Vagina (tissue), 2 donors: ENCODE results near the gene LTK.

Source experiments
- CTCF ChIP-seq, 3 experiments: fragments of 450-650 bp in 2 of 3; fragments of 200-600 bp in 1 of 3; sonication (generic) in 1 of 3; IDR thresholded peaks; one replicate each; pipeline ENCODE4 v1.5.1; 2017 to 2019; ENCODE audit warnings: antibody characterized with exemption in 3 of 3, mild to moderate bottlenecking in 2 of 3, moderate library complexity in 2 of 3
- POLR2A ChIP-seq, 2 donors: fragments of 450-650 bp; IDR thresholded peaks; one replicate each; pipeline ENCODE4 v1.6.1; 2017; ENCODE audit warnings: antibody characterized with exemption in 2 of 2, mild to moderate bottlenecking in 2 of 2, moderate library complexity in 2 of 2
- POLR2AphosphoS5 ChIP-seq, 2 donors: sonication (generic); formaldehyde crosslinking; IDR thresholded peaks; one replicate each; pipeline ENCODE4 v1.9.0; 2017; ENCODE audit warnings: antibody characterized with exemption in 2 of 2, mild to moderate bottlenecking in 2 of 2, low read depth in 1 of 2; ENCODE audit not compliant: insufficient read depth in 1 of 2

- TF ChIP-seq POLR2AphosphoS5 (IDR thresholded peaks at IDR 0.05; ENCODE audit: insufficient read depth in 1 of 2, low read depth in 1 of 2) (no peak), CTCF (IDR thresholded peaks at IDR 0.05) (no peak), POLR2A (IDR thresholded peaks at IDR 0.05) (no peak)
Measured at GRCh38 chr15:41490355-41490754, 23.3 kb downstream of the LTK start.
